ENCODE measurements around the gene CTSL. TPM values are rescaled to one million over a fixed set of nuclear protein-coding genes. Genes with fewer than 3 reads are reported as not detected.

The CTSL gene
- total RNA-seq, 1 experiment from 2014 or later, result 39.7 TPM

Other genes starting within 250 kb of the CTSL start
- 127 to 130 TPM (median 129 TPM) in 3 replicates for gene DAPK1, start 228.3 kb upstream of the CTSL start, total RNA-seq (2021)
- 0.04 to 0.07 TPM (median 0.05 TPM) in 3 replicates for gene SPATA31E1, start 156.8 kb downstream of the CTSL start, total RNA-seq (2021)
- not detected in 3 replicates for gene SPATA31C1, start 191.8 kb downstream of the CTSL start, total RNA-seq (2021)
- 3.8 to 4.5 TPM (median 4.1 TPM) in 3 replicates for gene CDK20, start 248.4 kb downstream of the CTSL start, total RNA-seq (2021)

Data from WTC11 (cell line).